Esophagus squamous epithelium (tissue), 4 donors: ENCODE data around the gene CTDP1.

ENCODE experiments used
- CTCF ChIP-seq, 6 experiments: fragments of 450-650 bp in 4 of 6; fragments of 200-600 bp in 2 of 6; sonication (generic) in 2 of 6; IDR thresholded peaks; one replicate each; pipeline ENCODE4 v1.5.1; 2016 to 2019; ENCODE audit warnings: antibody characterized with exemption in 6 of 6, mild to moderate bottlenecking in 4 of 6, moderate library complexity in 4 of 6
- POLR2A ChIP-seq, 4 donors: fragments of 450-650 bp; IDR thresholded peaks; one replicate each; pipeline ENCODE4 v1.6.1; 2017; ENCODE audit warnings: antibody characterized with exemption in 4 of 4, mild to moderate bottlenecking in 4 of 4, moderate library complexity in 3 of 4

- TF ChIP-seq CTCF (IDR thresholded peaks at IDR 0.05), result no peak
- TF ChIP-seq POLR2A (IDR thresholded peaks at IDR 0.05), result no peak
Measured at GRCh38 chr18:79694895-79695213, 15.3 kb downstream of the CTDP1 start.
